Psoas muscle (tissue), 8 donors: ENCODE data around the gene B3GAT1. TPM values are rescaled to one million over a fixed set of nuclear protein-coding genes. Genes with fewer than 3 reads are reported as not detected.

ENCODE experiments used
- ATAC-seq, 4 donors: fragments of 200-7000 bp; cut with Tn5 transposase; one replicate each; pipeline ENCODE4 v1.9.1; 2020; ENCODE audit warnings: moderate library complexity in 3 of 4, mild to moderate bottlenecking in 2 of 4
- DNase-seq, 2 donors: peaks; one replicate each; pipeline ENCODE4 v3.0.0-alpha.2; 2020
- H3K27ac ChIP-seq: fragments of 200-600 bp; one replicate; pipeline ENCODE4 v1.8.0; 2022
- H3K27me3 ChIP-seq, 3 donors: fragments of 200-600 bp in 1 of 3; one replicate each; pipeline versions ENCODE4 v1.6.1 to v1.8.0; 2013 to 2022; ENCODE audit warnings: low read length in 2 of 3, mild to moderate bottlenecking in 2 of 3, moderate library complexity in 1 of 3; ENCODE audit not compliant: insufficient read depth in 3 of 3
- H3K36me3 ChIP-seq, 2 donors: fragments of 200-600 bp in 1 of 2; one replicate each; pipeline versions ENCODE4 v1.6.1 to v1.8.0; 2013 to 2022; ENCODE audit warnings: low read depth in 1 of 2, mild to moderate bottlenecking in 1 of 2, moderate library complexity in 1 of 2; ENCODE audit not compliant: insufficient read depth in 1 of 2
- H3K4me1 ChIP-seq: fragments of 200-600 bp; one replicate; pipeline ENCODE4 v1.8.0; 2022
- H3K4me3 ChIP-seq: fragments of 200-600 bp; one replicate; pipeline ENCODE4 v1.8.0; 2022; ENCODE audit warnings: mild to moderate bottlenecking
- H3K9me3 ChIP-seq: fragments of 200-600 bp; one replicate; pipeline ENCODE4 v1.8.0; 2022
- WGBS, 3 donors: extraction: QIAGEN DNeasy Blood & Tissue Kit; methylation state at CpG; one replicate each; pipeline versions ENCODE4 v1.1.6 to v1.1.7; 2013; 5-methylcytosine and 5-hydroxymethylcytosine counted together
- intact Hi-C, 2 donors: fragments of 100-400 bp; cut with DNase I; formaldehyde crosslinking; loops; one replicate each; pipeline versions ENCODE4 v1.11.0 to v1.14.2; 2022
- polyA plus RNA-seq, 3 donors: library from polyadenylated mRNA; stranded (reverse); fragments of 200-250 nt; gene quantifications; one replicate each; pipeline ENCODE4 v1.2.3, GENCODE V29; 2013
- total RNA-seq, 4 donors: library from RNA; stranded (reverse); fragmentation: NEBNext Ultra II Directional in 2 of 4; extraction: Animal tissue kit (Norgen Biotek cat#: 25700) in 2 of 4; gene quantifications; one replicate each; pipeline versions ENCODE4 v1.2.1 to v1.2.4, GENCODE V29; 2021 to 2023
- TF ChIP-seq, protein P1 (sequence below): fragments of 200-600 bp; IDR thresholded peaks from one replicate; pipeline ENCODE4 v1.8.0; 2022; ENCODE audit warnings: antibody characterized with exemption
- donor health status: healthy with polysubstance abuse.
- donor health status: DM: no; HTN: no; CAD: no; lungs with moderate emphysema.
- donor health status: Bipolar disorder and iron deficiency.
- donor health status: healthy.
- donor health status: DM: yes; HTN: yes; CAD: no.
- donor health status: DM: no; HTN: no; CAD: no.
- donor health status: DM: no; HTN: no; CAD: no.
- donor health status: DM: yes; HTN: yes; CAD: no.

The B3GAT1 gene
- total and polyA plus RNA-seq, 7 donors, result 0.01 to 0.13 (median 0.06) TPM; not detected in 3

DNA sequence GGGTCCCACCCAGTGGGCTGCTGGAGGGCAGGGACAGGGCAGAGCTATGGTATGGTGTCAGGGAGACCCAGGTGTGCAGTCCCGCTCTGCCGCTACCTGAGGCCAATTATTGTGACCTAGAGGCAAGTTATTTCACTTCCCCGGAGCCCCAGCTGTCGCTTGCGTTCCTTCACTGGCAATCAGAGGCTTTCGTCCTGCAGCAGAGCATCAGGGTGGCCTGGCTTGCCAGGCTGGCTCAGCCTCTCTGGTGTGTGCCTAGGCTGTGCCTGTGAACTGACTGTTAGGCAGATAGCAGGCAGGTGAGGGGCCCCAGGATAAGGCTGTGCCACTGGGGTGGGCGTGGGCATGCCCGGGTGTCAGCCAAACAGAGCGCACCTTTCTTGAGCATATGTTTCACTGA is 48.9 kb downstream of the B3GAT1 start:
- peak in 1 of 2 donors; percentile 30 for DNase-seq
- WGBS, 3 donors, result 80 to 86% (median 86%) methylated on average over 9 of the region's 9 CpGs

DNA sequence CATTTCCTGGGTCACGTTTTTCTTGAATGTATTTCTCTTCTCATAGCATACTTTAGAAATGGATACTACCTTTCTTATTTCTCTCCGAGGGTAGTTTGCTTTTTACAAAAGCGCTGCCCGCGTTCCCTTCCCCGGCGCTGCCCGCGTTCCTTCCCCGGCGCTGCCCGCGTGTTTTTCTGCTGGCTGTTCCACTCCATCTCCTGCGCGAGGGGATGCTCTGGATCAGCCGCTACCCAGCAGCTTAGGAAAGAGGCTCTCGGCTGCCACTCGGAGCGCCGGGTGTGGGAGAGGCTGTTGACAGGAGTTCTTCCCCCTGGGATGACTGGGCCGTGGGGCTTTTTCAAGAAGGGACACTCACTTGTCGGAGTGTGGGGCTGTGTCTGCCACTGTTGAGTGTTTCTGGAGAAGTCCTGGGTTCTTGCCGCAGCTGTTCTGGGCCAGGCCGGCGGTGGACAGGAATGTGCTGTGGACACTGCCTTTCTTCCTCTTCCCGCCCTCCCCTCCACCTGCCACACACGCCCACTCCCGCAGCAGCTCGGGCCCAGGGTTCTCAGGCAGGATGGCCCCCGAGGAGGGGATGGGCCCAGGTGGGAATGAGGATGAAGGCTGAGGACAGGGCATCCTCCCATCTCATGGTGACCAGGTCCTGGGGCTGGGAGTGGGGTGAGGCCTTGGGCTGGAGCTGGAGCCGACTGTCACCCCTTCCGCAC is 49.7 kb downstream of the B3GAT1 start:
- no peak overlapping the region for H3K27ac ChIP-seq
- H3K4me3 ChIP-seq, result no peak overlapping the region
- WGBS, 3 donors, result 83 to 88% (median 87%) methylated on average over 31 to 32 of the region's 32 CpGs
- no peaks in the 10 kb centered on the region for H3K36me3 ChIP-seq
- peaks cover 0 to 6% (median 0%) of the 10 kb centered on the region in 3 donors for H3K27me3 ChIP-seq
- intact Hi-C loops, result no loop called here
- DNase-seq (peak in 1 of 2 donors; percentile 33), ATAC-seq (no peak)
- no peaks in the 10 kb centered on the region for H3K4me1 ChIP-seq
- H3K9me3 ChIP-seq, result no peaks in the 10 kb centered on the region
- TF ChIP-seq, protein P1, sequence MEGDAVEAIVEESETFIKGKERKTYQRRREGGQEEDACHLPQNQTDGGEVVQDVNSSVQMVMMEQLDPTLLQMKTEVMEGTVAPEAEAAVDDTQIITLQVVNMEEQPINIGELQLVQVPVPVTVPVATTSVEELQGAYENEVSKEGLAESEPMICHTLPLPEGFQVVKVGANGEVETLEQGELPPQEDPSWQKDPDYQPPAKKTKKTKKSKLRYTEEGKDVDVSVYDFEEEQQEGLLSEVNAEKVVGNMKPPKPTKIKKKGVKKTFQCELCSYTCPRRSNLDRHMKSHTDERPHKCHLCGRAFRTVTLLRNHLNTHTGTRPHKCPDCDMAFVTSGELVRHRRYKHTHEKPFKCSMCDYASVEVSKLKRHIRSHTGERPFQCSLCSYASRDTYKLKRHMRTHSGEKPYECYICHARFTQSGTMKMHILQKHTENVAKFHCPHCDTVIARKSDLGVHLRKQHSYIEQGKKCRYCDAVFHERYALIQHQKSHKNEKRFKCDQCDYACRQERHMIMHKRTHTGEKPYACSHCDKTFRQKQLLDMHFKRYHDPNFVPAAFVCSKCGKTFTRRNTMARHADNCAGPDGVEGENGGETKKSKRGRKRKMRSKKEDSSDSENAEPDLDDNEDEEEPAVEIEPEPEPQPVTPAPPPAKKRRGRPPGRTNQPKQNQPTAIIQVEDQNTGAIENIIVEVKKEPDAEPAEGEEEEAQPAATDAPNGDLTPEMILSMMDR, result no peak

More for the DNA sequence above, 48.9 kb downstream of the B3GAT1 start:
- TF ChIP-seq, protein P1, result no peak
- H3K4me3 ChIP-seq, result no peak overlapping the region
- peaks cover 0 to 6% (median 0%) of the 10 kb centered on the region in 3 donors for H3K27me3 ChIP-seq
- H3K36me3 ChIP-seq, result no peaks in the 10 kb centered on the region
- no peaks in the 10 kb centered on the region for H3K4me1 ChIP-seq
- ATAC-seq, result no peak
- H3K27ac ChIP-seq, result no peak overlapping the region
- intact Hi-C loops, result no loop called here
- no peaks in the 10 kb centered on the region for H3K9me3 ChIP-seq

DNA sequence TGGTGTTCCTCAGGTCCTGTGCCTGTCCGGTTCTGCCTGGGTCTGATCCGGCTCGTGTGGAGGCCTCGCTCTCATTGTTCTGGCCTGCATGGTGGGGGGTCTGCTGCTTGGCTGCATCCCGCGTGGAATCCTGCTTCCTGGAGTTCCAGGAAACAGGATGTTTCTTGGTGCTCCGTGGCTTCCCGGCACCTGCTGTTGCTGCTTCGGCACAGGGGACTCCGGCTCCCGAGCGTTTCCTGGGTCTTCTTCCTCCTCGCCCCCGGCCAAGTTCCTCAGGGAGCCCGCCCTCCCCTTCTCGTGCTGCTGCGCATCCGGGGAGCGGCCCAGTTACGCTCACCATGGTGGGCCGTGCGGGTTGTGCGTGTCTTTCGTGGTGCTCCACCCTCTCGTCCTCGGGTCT is 50.4 kb downstream of the B3GAT1 start:
- DNase-seq, result peak in 1 of 2 donors; percentile 35

DNA sequence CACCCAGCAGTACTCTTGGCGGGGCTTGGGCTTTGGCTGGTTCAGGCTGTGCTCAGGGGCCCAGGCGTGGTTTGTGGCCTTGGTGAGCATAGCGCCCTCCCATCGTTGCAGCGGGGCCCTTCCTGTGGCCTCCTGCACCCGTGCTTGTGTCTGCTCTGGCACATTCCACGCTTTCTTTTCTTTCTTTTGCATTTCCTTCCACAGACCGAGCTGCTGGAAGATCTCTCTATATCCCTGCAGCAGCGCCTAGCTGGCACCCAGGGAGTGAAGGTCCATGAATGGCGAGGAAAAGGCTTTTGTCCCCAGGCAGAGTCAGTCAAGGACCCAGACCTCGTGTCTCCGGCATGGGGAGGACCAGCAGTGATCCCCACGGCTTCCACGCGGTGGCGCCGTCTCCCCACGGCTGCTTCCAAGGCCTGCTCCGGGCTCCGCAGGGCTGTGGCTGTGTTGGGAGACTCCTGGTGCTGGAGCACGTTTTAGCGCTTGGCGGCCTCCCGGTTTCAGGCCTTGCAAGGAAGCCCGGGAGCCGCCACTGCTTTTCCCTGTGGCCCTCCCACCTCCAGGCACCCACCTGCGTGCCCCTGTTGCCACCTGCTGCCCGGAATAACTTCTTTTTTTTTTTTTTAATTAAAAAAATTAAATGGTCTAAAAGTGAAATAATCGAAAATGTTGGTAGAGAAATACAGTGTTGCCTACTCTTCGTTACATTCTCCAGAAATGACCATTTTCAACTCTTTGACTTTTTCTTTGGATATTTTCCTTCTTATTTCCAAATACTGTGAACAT is 51.8 kb downstream of the B3GAT1 start:
- WGBS, 3 donors, result 29 to 38% (median 30%) methylated on average over 24 to 30 of the region's 30 CpGs
- Histone ChIP-seq H3K36me3 (no peaks in the 10 kb centered on the region), H3K27ac (no peak overlapping the region), H3K4me1 (no peaks in the 10 kb centered on the region), H3K27me3 (peaks cover 0 to 8% (median 0%) of the 10 kb centered on the region in 3 donors), H3K9me3 (no peaks in the 10 kb centered on the region), H3K4me3 (no peak overlapping the region)
- DNase-seq (peak; percentile 60 to 75), ATAC-seq (peak in 3 of 4 donors; percentile 59 to 76 (median 74))
- TF ChIP-seq, protein P1, result peak; percentile 58
- intact Hi-C loops, result no loop called here

More for the DNA sequence above, 50.4 kb downstream of the B3GAT1 start:
- no peak overlapping the region for H3K4me3 ChIP-seq
- WGBS, 3 donors, result 71 to 73% (median 71%) methylated on average over 26 of the region's 26 CpGs
- intact Hi-C loops, result no loop called here
- no peaks in the 10 kb centered on the region for H3K9me3 ChIP-seq
- peaks cover 0 to 6% (median 0%) of the 10 kb centered on the region in 3 donors for H3K27me3 ChIP-seq
- no peaks in the 10 kb centered on the region for H3K4me1 ChIP-seq
- no peaks in the 10 kb centered on the region for H3K36me3 ChIP-seq
- H3K27ac ChIP-seq, result no peak overlapping the region
- TF ChIP-seq, protein P1, result no peak
- ATAC-seq, result no peak
